Fibroblast of the aortic adventitia (primary cell): ENCODE measurements around the gene BATF2. TPM values are rescaled to one million over a fixed set of nuclear protein-coding genes. Genes with fewer than 3 reads are reported as not detected.

Source experiments
- DNase-seq: peaks from one replicate; pipeline ENCODE4 v3.0.0-alpha.2; 2010; ENCODE audit warnings: low read depth
- H3K4me3 ChIP-seq: 2 replicates; pipeline ENCODE4 v1.5.1; 2011; ENCODE audit warnings: low read depth, mild to moderate bottlenecking, control low read depth, low read length, moderate library complexity
- CTCF ChIP-seq: IDR thresholded peaks from 2 replicates; pipeline ENCODE4 v1.5.1; 2011; ENCODE audit warnings: mild to moderate bottlenecking, low read length, control low read depth, inconsistent platforms; ENCODE audit not compliant: insufficient read depth
- total RNA-seq: library from RNA; depleted of rRNA; stranded (reverse); fragments of >200 nt; gene quantifications from 2 replicates; pipeline ENCODE4 v1.2.3, GENCODE V29; 2012; ENCODE audit warnings: low replicate concordance

The BATF2 gene
- 0.25 and 0.45 TPM in 2 replicates for total RNA-seq

- TF ChIP-seq CTCF: peak; percentile 20
- DNase-seq: peak; percentile 66
- peak within 1 kb of the TSS; percentile 55 for H3K4me3 ChIP-seq
Observed at GRCh38 chr11:64996710-64997380, at the start of gene BATF2. TSS of gene BATF2 (minus strand) at chr11:64996971. CDS start at chr11:64996914, 57 bp downstream.

- no peak overlapping the region for H3K4me3 ChIP-seq
- no peak for DNase-seq
- no peak for TF ChIP-seq CTCF
Observed at GRCh38 chr11:65045728-65046127, 49.0 kb upstream of the BATF2 start.

DNA sequence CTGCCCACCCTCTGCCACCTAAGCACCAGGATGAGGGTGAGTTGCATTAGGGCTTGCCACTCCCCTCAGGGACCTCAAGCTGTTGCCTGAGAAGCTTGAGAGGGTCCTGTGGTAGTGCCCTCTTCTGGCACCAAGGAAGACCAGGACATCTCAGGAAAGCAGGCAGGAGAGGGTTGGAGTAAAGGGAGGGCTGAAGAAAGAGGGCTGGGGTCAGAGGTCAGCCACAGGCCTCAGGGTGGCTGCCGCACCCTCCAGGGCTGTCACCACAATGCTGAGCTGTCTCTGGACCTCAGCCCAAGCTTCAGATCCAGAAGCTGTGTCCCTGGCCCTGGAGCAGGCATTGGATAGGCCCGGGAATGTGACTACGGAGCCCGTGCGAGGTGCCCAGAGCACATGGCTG, 48.3 kb upstream of the BATF2 start:
- TF ChIP-seq CTCF: no peak
- no peak overlapping the region for H3K4me3 ChIP-seq
- no peak for DNase-seq

- TF ChIP-seq CTCF: no peak
- H3K4me3 ChIP-seq: no peak overlapping the region
- peak; percentile 66 for DNase-seq
Observed at GRCh38 chr11:65043881-65044501, 47.2 kb upstream of the BATF2 start.

- no peak for DNase-seq
- no peak for TF ChIP-seq CTCF
- H3K4me3 ChIP-seq: no peak overlapping the region
Observed at GRCh38 chr11:65042891-65043290, 46.1 kb upstream of the BATF2 start.

DNA sequence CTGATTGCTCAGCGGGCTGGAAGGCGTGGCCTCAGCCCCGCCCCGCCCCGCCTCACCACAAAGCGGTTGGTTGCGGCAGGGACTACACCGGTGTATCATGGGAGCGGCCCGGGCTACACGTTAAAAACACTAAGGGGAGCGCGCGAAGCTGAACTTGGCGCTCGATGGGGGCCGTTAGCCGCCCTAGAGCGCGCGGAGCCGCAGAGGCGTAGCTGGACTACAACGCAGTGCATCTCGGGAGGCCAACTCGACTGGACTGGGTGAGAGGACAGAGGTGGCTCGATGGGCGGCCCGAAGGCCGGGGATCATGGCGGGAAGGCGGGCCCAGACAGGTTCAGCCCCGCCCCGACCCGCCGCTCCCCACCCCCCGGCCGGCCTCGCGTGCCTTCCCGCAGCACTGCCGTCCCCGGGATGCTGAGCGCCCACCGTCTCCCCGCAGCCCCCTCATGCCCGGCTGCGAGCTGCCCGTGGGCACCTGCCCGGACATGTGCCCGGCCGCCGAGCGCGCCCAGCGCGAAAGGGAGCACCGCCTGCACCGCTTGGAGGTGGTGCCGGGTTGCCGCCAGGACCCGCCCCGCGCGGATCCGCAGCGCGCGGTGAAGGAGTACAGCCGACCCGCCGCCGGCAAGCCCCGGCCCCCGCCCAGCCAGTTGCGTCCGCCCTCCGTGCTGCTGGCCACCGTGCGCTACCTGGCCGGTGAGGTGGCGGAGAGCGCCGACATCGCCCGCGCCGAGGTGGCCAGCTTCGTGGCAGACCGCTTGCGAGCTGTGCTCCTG, 44.3 kb upstream of the BATF2 start, which contains the start of gene SAC3D1:
Gene SAC3D1 (plus strand): TSS at position 364 of the 776 bp plus-strand sequence. CDS start 83 bp downstream, at position 447.
- peak; percentile 92 for DNase-seq
- peak within 1 kb of the TSS; percentile 76 for H3K4me3 ChIP-seq
- TF ChIP-seq CTCF: no peak
